ENCODE measurements around the gene CCDC61. TPM values are rescaled to one million over a fixed set of nuclear protein-coding genes. Genes with fewer than 3 reads are reported as not detected.

Gene CCDC61, protein sequence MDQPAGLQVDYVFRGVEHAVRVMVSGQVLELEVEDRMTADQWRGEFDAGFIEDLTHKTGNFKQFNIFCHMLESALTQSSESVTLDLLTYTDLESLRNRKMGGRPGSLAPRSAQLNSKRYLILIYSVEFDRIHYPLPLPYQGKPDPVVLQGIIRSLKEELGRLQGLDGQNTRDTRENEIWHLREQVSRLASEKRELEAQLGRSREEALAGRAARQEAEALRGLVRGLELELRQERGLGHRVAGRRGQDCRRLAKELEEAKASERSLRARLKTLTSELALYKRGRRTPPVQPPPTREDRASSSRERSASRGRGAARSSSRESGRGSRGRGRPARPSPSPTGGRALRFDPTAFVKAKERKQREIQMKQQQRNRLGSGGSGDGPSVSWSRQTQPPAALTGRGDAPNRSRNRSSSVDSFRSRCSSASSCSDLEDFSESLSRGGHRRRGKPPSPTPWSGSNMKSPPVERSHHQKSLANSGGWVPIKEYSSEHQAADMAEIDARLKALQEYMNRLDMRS
- 9.8 TPM for total RNA-seq
- long read RNA-seq = 0 reads

DNA sequence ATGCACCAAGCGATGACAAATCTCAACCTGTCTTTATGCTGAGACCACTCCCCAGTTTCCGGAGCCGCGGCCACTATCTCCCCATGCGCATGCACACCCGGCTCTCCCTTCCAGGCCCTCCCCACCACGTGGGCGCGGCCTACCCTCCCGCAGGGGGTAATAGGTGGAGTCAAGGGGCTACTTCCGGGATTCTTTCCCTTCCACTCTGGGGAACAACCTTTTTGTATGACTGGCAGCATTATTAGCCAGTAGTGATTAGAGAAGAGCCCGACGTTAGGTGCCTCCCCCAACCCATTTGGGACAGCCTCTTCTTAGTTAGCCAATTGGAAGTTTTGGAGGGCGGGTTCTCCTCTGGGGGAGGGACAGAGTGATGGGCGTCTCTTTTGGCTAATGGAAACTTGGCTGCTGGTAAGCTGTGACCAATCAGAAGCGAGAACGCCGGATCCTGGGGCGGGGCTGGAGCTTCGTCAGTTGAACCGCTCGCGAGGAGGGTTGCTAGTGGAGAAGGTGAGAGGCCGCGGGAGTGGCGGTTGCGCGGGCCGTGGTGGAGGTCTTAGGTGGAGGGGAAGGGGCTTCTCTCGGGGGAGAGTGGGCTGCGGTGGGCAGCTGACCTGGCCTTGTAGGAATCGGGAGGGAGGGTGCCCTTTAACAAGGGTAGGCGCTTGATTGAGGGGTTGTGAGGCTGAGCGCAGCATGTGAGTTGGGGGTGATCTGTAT is at the start of gene CCDC61:
CCDC61 (plus strand) TSS at position 470 of the 717 bp plus-strand sequence. CDS start 7,552 bp downstream, outside the sequence.
- peak; percentile 97 for DNase-seq (ENCODE audit: low spot score)

DNA sequence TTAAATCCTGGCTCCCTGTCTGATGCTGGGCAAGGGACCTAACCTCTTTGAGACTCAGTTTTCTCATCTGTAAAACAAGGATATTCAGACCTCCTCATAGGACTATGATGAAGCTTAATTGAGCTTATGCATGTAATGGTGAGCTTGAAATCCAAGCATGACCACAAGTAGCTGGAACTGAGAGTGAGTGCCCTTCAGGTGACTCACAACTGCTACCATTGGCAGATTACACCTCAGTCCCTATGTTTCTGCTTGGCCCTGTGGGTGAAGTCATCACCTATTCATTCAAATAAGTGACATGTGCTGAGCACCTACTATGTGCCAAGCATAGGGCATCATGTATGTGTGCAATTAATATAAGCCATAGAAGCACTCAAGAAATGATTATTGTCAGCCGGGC is 47.3 kb upstream of the CCDC61 start:
- DNase-seq (ENCODE audit: low spot score) = no peak

DNA sequence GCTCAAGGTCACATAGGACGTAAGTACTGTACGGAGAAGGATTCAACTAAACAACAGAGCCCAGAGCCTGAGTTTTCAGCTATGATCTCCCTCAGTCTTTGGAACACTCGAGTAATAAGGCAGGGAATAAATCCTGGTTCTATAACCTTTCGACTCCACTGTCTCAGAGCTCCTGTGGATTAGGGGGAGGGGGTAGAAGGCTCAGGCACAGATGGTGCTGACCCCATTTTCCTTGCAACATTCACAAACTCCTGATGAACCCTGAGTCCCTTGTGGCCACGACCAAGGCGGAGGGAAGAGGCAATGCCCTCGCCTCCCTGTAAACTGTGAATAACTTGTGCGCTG is 43.0 kb upstream of the CCDC61 start:
- no peak for DNase-seq (ENCODE audit: low spot score)

DNA sequence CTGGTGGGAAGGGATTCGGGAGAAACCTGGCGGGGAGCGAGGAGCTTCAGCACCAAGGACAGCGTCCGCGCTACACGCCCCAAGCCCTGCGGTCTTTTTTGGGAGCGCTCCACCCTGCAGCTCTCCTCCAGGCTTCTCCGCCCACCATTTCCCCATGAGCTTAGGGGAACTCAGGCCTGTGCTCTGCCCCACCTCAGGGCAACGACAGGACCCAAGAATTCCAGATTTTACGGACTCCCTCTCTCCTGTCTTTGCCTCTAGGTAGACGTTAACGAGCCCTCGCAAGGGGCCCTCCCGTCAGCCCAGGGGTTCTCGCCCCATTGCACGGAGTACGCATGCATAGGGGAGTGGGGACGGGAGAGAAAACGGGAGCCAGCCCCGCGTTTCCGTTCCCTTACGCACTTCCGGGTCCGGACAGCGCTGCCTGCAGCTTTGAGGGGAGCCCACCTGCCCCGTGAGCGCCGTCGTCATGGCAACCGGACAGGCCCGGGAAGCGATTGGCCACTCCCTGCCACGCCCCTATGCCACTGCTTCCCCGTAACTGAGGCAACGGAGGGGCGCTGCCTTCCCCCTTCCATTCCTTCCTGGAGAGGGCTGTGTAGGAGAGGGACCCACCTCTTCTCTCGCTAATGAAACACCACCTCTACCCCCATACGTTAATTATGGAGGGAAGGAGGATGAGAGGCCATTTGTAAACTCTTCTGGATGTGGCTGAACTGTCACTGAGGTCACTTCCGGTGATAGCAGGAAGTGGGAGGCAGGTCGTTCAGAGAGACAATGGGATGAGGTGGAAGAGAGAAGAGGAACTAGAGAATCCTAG is 42.4 kb upstream of the CCDC61 start:
- DNase-seq (ENCODE audit: low spot score) = no peak

DNA sequence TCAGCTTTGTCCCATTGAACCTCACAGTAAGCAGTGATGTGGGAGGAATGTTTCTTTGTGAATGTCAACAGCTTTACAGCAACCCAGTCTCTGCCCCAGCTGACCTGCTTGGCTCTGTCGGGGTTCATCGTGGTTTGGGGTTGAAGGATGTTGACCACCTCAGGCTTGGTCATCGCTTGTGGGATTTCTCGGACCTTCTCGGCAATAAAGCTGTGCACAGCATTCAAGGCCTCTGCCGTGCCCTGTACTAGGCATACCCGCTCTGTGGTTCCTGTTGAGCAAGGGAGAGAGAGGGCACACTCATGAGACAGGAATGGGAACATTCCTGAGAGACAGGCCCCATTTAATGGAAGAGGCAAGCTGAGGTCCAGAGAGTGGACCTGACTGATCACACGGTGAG is 41.6 kb upstream of the CCDC61 start:
- DNase-seq (ENCODE audit: low spot score) = no peak

DNA sequence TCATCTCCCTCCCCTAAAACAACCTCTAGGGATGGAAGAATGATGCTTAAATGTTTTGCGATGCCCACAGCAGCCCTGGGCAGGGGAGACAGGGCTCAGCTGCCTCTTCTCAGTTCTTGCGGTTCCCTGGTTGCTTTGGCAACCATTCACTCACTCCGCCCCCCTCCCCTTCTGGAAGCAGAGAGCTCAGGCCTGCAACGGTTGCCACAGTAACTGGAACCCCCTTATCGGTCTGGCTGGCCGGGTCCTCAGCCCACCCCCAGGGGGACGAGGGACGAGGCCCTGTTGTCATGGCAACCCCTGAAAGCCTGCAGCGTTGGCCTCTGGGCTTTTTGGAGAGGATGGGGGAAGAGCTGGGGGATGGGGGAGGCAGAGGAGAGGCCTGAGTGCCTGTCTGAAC is 41.1 kb upstream of the CCDC61 start:
- no peak for DNase-seq (ENCODE audit: low spot score)

DNA sequence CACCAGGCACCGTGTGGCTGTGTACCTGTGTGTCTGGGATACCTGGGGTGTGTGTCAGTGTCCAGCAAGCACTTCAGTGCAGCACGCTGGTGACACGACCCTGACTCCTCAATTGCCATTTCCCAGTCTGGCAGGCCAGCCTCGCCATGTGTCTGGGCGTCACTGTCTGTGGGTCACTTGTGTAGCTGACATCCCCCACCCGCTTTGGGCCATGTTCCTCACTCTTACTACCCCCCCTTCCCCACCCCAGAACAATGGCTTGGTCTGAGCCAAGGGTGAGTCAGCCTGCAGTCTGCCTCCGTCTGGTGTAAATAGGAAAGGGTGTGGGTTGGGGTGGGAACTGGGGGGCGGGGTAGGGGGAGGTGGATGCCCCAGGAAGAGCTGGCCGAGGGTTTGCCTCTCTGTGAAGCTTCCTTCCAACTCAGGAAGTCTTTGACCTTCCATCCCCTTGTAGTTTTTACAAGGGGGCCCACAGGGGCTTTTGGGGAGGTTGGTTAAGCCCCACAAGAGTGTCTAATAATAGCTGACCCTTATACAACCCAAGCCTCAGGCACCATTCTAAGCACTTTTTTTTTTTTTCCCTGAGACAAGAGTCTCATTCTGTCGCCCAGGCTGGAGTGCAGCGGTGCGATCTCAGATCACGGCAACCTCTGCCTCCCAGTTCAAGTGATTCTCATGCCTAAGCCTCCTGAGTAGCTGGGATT is 39.2 kb upstream of the CCDC61 start:
- no peak for DNase-seq (ENCODE audit: low spot score)

DNA sequence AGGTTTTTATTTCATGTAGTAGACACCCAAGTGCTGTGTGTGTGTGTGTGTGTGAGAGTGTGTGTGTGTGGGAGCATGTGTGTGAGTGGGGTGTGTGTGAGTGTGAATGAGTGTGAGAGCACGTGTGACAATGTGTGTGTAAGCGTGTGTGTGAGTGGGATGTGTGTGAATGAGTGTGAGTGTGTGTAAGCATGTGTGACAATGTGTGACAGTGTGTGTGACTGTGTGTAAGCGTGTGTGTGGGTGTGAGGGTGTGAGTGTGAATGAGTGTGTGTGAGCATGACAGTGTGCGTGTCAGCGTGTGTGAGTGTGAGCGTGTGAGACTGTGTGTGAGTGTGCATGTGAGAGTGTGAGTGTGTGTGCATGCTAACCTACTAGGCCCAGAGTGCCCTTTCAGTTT is 36.9 kb upstream of the CCDC61 start:
- no peak for DNase-seq (ENCODE audit: low spot score)

DNA sequence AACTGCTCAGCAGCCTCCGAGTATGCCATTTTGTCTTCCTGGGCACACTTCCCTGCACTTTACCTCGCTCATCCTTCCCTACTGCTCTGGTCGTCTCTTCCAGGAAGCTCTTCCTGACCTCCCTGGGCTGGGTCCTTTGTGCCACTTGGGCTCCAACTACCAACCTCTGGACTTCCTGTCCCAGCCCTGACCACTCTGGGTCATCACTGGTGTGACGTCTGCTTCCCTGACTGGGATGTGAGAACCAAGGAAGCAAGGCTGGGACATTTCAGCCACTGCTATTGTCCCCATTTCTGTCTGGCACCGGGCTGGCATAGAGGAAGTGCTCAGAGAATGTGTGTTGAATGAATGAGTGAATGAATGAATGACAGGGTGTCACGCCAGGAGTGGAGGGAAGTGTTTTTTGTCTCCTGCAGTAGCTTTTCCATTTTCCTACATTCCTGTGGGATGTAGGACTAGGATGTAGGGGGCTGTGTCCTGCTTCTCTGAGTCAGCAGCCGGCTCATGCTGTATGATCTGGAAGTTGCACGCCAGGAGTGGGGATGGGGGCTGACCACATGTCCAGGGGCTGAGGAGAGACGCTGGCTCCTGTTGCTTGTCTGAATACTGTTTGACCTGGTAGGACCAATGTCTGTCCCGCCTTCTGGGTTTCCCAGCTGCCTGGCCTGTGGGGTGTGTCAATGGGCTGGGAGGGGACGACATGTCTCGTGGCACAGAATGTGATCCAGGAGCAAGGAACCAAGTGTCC is 36.3 kb upstream of the CCDC61 start:
- DNase-seq (ENCODE audit: low spot score) = no peak

DNA sequence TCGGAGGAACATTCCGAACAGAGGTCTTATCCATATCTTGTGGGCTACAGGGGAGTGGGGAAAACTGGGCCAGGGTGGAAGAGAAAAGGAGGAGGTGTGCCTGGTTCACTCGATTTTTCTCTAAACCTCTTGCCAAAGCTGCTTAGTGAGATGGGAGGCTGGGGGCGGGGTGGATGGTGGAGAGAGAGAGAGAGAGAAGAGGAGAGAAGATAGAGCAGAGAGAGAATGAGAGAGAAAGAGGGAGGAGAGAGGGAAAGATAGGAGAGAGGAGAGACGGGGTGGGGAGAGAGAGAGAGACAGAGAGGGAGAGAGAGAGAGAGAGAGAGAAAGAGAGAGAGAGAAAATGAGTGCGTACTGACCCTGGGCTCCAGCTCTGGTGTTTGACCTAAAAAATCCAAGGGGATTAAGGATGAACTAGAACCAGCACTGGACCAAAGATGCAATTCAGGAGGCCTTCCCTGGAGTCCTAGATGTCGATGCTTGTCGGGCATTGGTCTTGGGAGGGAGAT is 35.7 kb upstream of the CCDC61 start:
- DNase-seq (ENCODE audit: low spot score) = no peak

DNA sequence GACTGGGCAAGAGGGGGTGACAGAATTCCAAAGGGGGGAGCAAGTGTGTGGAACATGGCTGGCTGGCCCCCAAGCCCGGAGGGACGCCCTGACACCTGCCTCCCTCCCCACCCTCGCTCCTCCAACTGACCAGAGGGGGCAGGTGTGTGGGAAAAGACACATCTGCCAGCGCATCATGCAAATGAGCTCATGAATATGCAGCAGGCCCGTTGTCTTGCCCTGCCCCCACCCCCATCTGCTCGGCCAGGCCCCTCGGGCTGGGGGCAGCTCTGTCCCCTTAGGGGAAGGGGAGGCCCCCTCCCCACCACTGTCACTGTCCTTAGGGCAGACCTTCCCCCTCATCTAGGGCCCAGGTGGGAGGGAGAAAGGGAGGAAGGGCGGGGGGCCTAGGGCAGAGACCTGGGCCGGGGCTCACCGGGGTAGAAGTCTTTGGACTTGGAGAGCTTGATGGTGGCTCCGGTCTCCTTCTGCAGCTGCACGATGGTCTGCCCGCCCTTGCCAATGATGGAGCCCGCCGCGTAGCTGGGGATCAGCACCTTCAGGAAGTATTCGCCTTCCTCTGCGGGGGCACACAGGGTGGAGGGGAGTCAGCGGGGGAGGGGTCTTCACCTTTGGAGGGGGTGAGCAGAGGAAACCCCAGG is 34.6 kb upstream of the CCDC61 start:
- no peak for DNase-seq (ENCODE audit: low spot score)

DNA sequence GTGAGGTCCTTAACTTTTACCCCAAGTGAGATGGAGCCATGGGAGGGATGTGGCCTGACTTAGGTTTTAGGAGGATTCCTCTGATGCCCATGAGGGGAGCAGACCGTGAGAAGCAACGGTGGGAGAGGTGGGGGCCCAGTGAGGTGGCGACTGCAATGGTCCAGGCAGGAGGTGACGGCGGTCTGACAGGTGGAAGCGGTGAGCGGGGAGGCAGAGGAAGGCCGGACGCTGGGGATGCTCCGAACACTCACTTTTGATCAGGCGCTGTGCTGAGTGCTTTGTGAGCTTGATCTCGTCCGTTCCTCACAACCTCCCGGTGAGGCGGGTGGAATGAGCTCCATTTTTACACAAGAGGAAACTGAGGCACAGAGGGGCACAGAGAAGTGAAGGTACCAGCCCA is 33.2 kb upstream of the CCDC61 start:
- no peak for DNase-seq (ENCODE audit: low spot score)

DNA sequence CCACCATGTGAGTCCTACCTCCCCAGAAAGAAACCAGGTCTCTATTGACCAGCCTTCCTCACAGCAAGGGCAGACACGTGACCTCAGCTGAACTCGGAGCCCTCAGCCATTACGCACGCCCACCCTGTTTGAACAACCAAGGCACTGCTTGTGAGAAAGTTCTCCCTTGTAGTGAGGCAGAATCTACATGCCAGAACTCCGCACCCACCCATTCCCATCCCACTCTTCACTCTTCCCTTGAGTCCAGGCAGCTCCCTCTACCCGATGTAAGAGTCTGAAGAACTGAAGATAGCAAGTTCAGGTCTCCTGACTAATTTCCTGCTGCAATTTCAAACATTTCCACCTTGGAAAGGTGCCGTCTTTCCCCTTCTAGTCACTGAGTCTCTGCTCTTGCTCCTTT is 28.0 kb upstream of the CCDC61 start:
- no peak for DNase-seq (ENCODE audit: low spot score)

DNA sequence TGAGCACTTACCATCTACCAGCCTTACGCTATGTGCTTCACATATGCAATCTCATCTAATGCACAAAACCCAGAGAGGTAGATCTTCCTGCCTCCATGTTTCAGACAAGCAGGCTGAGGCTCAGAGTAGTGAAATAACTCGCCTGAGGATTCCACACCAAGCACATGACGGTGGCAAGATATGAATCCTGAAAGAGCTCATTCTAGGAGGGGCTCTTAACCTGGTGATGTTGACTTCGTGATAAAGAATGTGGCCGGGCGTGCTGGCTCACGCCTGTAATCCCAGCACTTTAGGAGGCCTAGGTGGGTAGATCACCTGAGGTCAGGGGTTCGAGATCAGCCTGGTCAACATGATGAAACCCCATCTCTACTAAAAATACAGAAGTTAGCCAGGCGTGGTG is 26.6 kb upstream of the CCDC61 start:
- DNase-seq (ENCODE audit: low spot score) = no peak

DNA sequence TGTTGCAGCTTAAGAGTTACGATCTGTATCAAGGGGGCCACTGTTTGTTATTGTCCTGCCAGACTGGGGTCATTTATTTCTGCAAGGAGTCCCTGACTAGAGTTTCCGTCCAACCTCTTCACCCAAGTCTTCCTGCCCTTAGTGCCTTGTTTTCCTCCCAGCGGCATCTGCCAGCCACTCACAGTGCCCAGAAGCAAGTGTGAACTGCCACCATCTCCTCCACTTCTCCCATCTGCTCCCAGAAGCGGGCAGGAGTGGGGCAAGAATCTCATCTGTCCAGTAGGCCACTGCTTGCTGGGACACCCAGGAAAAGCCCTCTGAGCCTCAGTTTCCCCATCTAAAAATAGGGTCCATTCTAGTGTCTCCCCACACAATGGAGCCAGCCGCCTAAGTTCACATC is 25.6 kb upstream of the CCDC61 start:
- no peak for DNase-seq (ENCODE audit: low spot score)

DNA sequence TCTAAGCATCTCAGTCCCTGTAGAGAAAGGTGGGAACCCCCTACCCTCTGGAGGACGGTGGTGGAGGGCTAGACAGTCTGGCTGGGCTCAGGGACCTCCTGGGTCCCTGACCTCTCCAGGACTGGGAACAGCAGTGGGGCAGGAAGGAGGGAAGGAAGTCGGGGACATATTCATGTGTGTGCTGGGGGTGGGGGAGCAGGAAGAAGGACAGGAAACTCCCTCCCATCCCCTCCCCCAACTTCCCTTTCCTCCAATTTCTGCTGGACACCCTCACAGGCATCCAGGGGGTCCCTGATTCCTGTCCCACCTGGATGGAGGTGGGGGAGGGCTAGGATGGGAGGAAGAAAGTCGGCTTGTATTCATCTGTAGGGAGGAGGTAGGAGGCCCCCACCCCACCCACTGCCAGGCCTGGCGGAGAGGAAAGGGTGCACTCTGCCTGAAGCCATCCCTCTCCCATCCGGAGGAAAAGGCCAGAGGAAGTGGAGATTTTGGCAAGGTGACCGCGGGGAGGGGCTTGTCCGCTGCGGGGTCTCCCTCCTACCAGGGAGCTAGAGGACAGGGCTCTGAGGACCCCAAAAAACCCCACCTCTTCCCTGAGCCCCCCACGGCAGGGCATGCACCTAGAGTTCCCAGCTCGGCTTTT is 23.9 kb upstream of the CCDC61 start:
- no peak for DNase-seq (ENCODE audit: low spot score)

DNA sequence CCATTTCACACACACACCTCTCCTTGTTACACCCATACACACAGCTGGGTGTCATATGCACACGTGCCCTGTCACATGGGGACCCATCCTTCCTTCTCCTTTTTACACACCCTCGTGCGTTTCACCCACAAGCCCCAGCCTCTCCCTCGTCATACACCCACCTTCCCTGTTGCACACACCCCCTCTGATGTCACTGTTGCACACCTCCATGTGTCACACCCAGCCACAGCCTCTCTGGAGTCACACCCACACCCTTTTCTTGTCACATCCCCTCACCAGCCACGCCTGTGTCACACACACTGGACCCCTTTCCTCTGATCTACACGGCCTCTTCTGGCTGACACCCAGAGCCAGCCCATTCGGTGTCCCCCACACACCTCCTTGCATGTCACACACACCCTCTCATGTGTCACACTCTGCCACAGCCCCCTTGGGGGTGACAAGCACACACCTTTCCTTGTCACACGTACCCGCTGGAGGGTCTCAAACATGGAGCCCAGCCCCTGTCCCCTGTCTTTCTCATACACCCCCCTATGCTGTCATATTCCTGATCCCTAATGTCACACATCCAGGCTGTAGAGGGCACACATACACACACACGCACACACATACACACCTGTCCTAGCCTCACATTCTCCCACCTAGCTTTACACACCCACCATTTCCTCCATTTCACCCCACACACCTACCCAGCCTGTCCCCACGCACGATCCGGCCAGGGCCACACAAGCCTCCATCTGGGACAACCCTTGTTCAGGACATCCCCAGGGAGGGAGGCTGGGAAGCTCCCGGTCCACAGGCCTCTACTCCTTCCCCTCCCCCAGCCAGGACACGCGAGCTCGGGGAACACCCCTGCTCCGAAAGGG is 23.0 kb upstream of the CCDC61 start:
- no peak for DNase-seq (ENCODE audit: low spot score)

DNA sequence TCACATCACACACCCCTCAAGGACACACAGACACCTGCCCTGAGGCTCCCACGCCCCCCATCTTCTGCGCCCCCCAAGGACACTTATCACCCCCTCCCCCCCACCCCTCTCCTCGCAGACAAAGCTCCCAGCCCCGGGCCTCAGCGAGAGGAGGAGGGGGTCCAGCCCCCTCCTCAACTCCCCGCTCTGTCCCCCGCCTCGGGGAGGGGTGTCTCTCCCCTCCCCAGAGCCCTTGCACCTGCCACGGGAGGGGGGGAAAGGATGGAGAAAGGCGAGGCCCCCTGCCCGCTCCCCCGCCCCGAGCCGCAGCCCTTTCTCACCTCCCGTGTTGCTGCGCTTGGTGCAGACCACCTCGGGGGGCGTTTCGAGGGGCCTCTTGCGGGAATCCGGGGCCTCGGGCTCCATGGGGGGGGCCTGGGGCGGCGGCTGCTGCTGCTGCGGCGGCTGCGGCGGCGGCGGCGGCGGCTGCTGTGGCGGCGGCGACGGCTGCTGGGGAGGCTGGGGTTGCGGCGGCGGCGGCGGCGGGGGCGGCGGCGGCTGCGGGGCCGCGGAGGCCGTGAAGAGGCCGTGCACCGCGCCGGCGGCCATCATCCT is 22.2 kb upstream of the CCDC61 start:
- DNase-seq (ENCODE audit: low spot score) = no peak
